ENCODE results near the gene MSRB1.

DNA sequence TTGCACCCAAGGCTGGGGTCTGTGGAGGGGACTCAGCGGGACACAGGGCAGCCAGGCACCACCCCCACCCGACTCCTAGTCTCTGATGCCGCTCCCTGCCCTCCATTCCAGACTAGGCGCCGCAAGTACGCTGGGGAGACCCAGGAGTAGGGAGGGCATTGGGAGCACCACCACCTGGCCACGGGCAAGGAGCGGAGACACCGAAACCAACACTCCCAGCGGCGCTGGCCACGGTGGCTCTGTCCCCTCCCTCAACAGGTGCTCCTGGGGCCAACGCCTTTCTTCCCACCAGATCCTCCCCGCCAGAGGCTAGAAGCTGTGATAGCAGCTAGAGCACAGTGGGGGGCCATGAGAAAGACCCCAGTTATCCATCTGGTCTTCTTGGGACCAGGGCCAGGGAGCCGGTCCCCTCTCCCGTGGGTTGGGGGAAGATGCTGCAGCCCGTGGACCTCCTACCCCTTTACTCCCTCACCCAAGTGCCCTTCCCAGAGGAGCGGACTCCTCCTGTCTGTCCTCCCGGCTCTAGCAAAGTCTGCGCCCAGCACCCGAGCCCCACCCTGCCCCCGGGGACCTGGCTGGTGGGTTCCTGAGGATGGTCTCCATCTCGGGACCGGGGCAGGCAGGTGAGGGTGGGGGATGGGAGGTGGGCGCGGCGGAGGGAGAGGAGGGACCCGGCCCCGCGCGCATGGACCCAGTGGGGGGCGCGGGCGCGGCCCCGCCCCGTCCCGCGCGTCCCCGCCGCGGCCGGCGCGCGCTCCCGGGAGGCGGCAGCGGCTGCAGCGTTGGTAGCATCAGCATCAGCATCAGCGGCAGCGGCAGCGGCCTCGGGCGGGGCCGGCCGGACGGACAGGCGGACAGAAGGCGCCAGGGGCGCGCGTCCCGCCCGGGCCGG is 46.5 kb upstream of the MSRB1 start, which contains the start of gene SYNGR3:
- TF ChIP-seq, protein P1, sequence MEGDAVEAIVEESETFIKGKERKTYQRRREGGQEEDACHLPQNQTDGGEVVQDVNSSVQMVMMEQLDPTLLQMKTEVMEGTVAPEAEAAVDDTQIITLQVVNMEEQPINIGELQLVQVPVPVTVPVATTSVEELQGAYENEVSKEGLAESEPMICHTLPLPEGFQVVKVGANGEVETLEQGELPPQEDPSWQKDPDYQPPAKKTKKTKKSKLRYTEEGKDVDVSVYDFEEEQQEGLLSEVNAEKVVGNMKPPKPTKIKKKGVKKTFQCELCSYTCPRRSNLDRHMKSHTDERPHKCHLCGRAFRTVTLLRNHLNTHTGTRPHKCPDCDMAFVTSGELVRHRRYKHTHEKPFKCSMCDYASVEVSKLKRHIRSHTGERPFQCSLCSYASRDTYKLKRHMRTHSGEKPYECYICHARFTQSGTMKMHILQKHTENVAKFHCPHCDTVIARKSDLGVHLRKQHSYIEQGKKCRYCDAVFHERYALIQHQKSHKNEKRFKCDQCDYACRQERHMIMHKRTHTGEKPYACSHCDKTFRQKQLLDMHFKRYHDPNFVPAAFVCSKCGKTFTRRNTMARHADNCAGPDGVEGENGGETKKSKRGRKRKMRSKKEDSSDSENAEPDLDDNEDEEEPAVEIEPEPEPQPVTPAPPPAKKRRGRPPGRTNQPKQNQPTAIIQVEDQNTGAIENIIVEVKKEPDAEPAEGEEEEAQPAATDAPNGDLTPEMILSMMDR (conservative IDR thresholded peaks at IDR 0.05; ENCODE audit: low read depth, low read length): no peak
- TF ChIP-seq EZH2 (IDR thresholded peaks at IDR 0.05; ENCODE audit: low read length, unreplicated experiment): no peak

All from PC-3 (cell line).